GM12875 (cell line): ENCODE measurements around the gene SNAP23.
"Not testable (repeated sequence)": the region's sequence is repeated elsewhere in the genome, so short reads cannot be mapped to it uniquely, and the experiment has no call there.

ENCODE experiments used
- H3K4me3 ChIP-seq: one replicate; pipeline ENCODE4 v1.5.1; 2011; ENCODE audit warnings: low read depth, low read length, control low read depth
- CTCF ChIP-seq: IDR thresholded peaks from 2 replicates; pipeline ENCODE4 v1.5.1; 2011; ENCODE audit warnings: low read depth, mild to moderate bottlenecking, control low read depth, inconsistent platforms, low read length, moderate library complexity, borderline replicate concordance; ENCODE audit not compliant: insufficient read depth

The SNAP23 gene

GRCh38 chr15:42544853-42545629 is 49.6 kb downstream of the SNAP23 start:
- no peak for TF ChIP-seq CTCF

GRCh38 chr15:42547918-42548248 is 52.4 kb downstream of the SNAP23 start:
- TF ChIP-seq CTCF = no peak
- peak overlapping the region; percentile 99 for H3K4me3 ChIP-seq

More at GRCh38 chr15:42544853-42545629, 49.6 kb downstream of the SNAP23 start:
- H3K4me3 ChIP-seq = no peak overlapping the region

GRCh38 chr15:42548249-42549031 is 53.0 kb downstream of the SNAP23 start, which contains the start of the genes HAUS2 and LRRC57:
TSS of gene HAUS2 (plus strand) at chr15:42548838. CDS start at chr15:42548873, 35 bp downstream.
TSS of gene LRRC57 (minus strand) at chr15:42548793. CDS start at chr15:42548434, 359 bp downstream.
- no peak for TF ChIP-seq CTCF
- H3K4me3 ChIP-seq = peak within 1 kb of the TSS; percentile 99

- H3K4me3 ChIP-seq = peak overlapping the region; percentile 99
- no peak for TF ChIP-seq CTCF
Observed at GRCh38 chr15:42549032-42549491, 53.6 kb downstream of the SNAP23 start.

GRCh38 chr15:42549741-42550392 is 54.4 kb downstream of the SNAP23 start:
- peak overlapping the region; percentile 50 for H3K4me3 ChIP-seq
- no peak for TF ChIP-seq CTCF

- no peak overlapping the region for H3K4me3 ChIP-seq
- TF ChIP-seq CTCF = no peak
Observed at GRCh38 chr15:42553554-42553953, 58.1 kb downstream of the SNAP23 start.

GRCh38 chr15:42556550-42557207 is 61.2 kb downstream of the SNAP23 start:
- H3K4me3 ChIP-seq = not testable (repeated sequence)
